IMR-90 (cell line): ENCODE data around the gene VPS35L. TPM values are rescaled to one million over a fixed set of nuclear protein-coding genes. Genes with fewer than 3 reads are reported as not detected.

Experiments
- ATAC-seq: fragments of 200-7000 bp; cut with Tn5 transposase; 2 replicates; pipeline ENCODE4 v1.9.1; 2020; ENCODE audit warnings: low read depth, mild to moderate bottlenecking, moderate library complexity
- BruUV-seq: library from RNA; stranded (reverse); fragments of 400-500 nt; replicated peaks from 2 replicates; lab custom pipeline; 2021; lab: Mats Ljungman, UMichigan
- CTCF ChIA-PET: fragments of 300-600 bp; formaldehyde crosslinking; extraction: SDS; loops from one replicate; lab custom pipeline; 2021; ENCODE audit warnings: antibody characterized with exemption; lab: Yijun Ruan, JAX
- POLR2A ChIA-PET: fragments of 300-600 bp; sonication (Branson Sonifier 250); formaldehyde crosslinking; loops from one replicate; lab custom pipeline; 2022; ENCODE audit warnings: antibody characterized with exemption; ENCODE audit not compliant: unreplicated experiment; lab: Charles Lee
- DNase-seq: peaks from one replicate; pipeline ENCODE4 v3.0.0; 2013
- H2AFZ ChIP-seq: replicated peaks from 2 replicates; pipeline ENCODE3; 2013; ENCODE audit warnings: low read length, mild to moderate bottlenecking; ENCODE audit not compliant: poor library complexity
- H2AK5ac ChIP-seq: 2 replicates; pipeline ENCODE4 v1.6.1; 2013; ENCODE audit warnings: low read depth, low read length, inconsistent platforms
- H2AK9ac ChIP-seq: replicated peaks from 2 replicates; pipeline ENCODE3; 2013; ENCODE audit warnings: mild to moderate bottlenecking, low read depth, low read length, moderate library complexity; ENCODE audit not compliant: poor library complexity
- H2BK120ac ChIP-seq: 2 replicates; pipeline ENCODE4 v1.6.1; 2013; ENCODE audit warnings: low read depth, low read length, inconsistent platforms
- H2BK15ac ChIP-seq: 3 replicates; pipeline ENCODE4 v1.6.1; 2013; ENCODE audit warnings: low read depth, low read length, inconsistent platforms
- H2BK20ac ChIP-seq: 2 replicates; pipeline ENCODE4 v1.6.1; 2013; ENCODE audit warnings: low read depth, mild to moderate bottlenecking, inconsistent platforms, low read length, moderate library complexity
- H2BK5ac ChIP-seq: 2 replicates; pipeline ENCODE4 v1.6.1; 2013; ENCODE audit warnings: mild to moderate bottlenecking, low read depth, low read length, inconsistent platforms; ENCODE audit not compliant: poor library complexity, severe bottlenecking
- H3K14ac ChIP-seq: replicated peaks from 2 replicates; pipeline ENCODE4 v1.6.1; 2013; ENCODE audit warnings: low read depth, low read length, inconsistent platforms
- H3K18ac ChIP-seq: 2 replicates; pipeline ENCODE4 v1.6.1; 2013; ENCODE audit warnings: low read depth, low read length, control low read depth
- H3K23ac ChIP-seq: 2 replicates; pipeline ENCODE4 v1.6.1; 2013; ENCODE audit warnings: low read depth, low read length, inconsistent platforms
- H3K27ac ChIP-seq: 2 replicates; pipeline ENCODE4 v1.5.1; 2013; ENCODE audit warnings: mild to moderate bottlenecking, control low read depth, low read length; ENCODE audit not compliant: insufficient read depth
- H3K27me3 ChIP-seq: 2 replicates; pipeline ENCODE4 v1.6.1; 2013; ENCODE audit warnings: low read length; ENCODE audit not compliant: control insufficient read depth, insufficient read depth
- H3K36me3 ChIP-seq: 2 replicates; pipeline ENCODE4 v1.6.1; 2013; ENCODE audit warnings: low read length, mixed read lengths; ENCODE audit not compliant: control insufficient read depth, insufficient read depth
- H3K4ac ChIP-seq: 2 replicates; pipeline ENCODE4 v1.6.1; 2013; ENCODE audit warnings: low read depth, low read length, inconsistent platforms
- H3K4me1 ChIP-seq: 2 replicates; pipeline ENCODE4 v1.6.1; 2013; ENCODE audit warnings: low read length, mixed read lengths; ENCODE audit not compliant: control insufficient read depth, insufficient read depth
- H3K4me2 ChIP-seq: 2 replicates; pipeline ENCODE4 v1.6.1; 2013; ENCODE audit warnings: low read depth, mild to moderate bottlenecking, control low read depth, low read length, moderate library complexity
- H3K4me3 ChIP-seq: 2 replicates; pipeline ENCODE4 v1.5.1; 2013; ENCODE audit warnings: low read depth, mild to moderate bottlenecking, control low read depth, low read length, moderate library complexity; ENCODE audit not compliant: insufficient read depth
- H3K56ac ChIP-seq: 2 replicates; pipeline ENCODE4 v1.6.1; 2013; ENCODE audit warnings: low read length, inconsistent platforms; ENCODE audit not compliant: insufficient read depth; ENCODE audit errors: extremely low read depth
- H3K79me1 ChIP-seq, 2 experiments: 2 replicates each; pipeline ENCODE4 v1.6.1; 2013; ENCODE audit warnings: low read length in 2 of 2, inconsistent platforms in 1 of 2, low read depth in 1 of 2
- H3K9ac ChIP-seq: 2 replicates; pipeline ENCODE4 v1.6.1; 2013; ENCODE audit warnings: low read depth, low read length, control low read depth
- H3K9me1 ChIP-seq: 2 replicates; pipeline ENCODE4 v1.6.1; 2013; ENCODE audit warnings: low read length, inconsistent platforms; ENCODE audit not compliant: insufficient read depth
- H3K9me3 ChIP-seq: 2 replicates; pipeline ENCODE4 v1.6.1; 2013; ENCODE audit warnings: low read length; ENCODE audit not compliant: control insufficient read depth, insufficient read depth
- H4K20me1 ChIP-seq: 2 replicates; pipeline ENCODE4 v1.6.1; 2013; ENCODE audit warnings: low read length, inconsistent platforms; ENCODE audit not compliant: insufficient read depth
- H4K5ac ChIP-seq: 2 replicates; pipeline ENCODE4 v1.6.1; 2013; ENCODE audit warnings: mild to moderate bottlenecking, low read depth, low read length, control low read depth
- H4K8ac ChIP-seq, 2 experiments: 2 replicates each; pipeline ENCODE4 v1.6.1; 2013; ENCODE audit warnings: low read depth in 2 of 2, low read length in 2 of 2, control low read depth in 1 of 2, inconsistent platforms in 1 of 2
- H4K91ac ChIP-seq: 2 replicates; pipeline ENCODE4 v1.6.1; 2013; ENCODE audit warnings: low read depth, low read length, inconsistent platforms; ENCODE audit not compliant: insufficient read depth
- BHLHE40 ChIP-seq: fragments of 150-350 bp; IDR thresholded peaks from 2 replicates; pipeline ENCODE4 v1.6.1; 2016; ENCODE audit warnings: mild to moderate bottlenecking, low read depth, low read length
- CEBPB ChIP-seq: IDR thresholded peaks from 2 replicates; pipeline ENCODE4 v1.6.1; 2012; ENCODE audit warnings: low read depth, low read length, improper control_type of control experiment
- CHD1 ChIP-seq: IDR thresholded peaks from 2 replicates; pipeline ENCODE4 v1.6.1; 2012; ENCODE audit warnings: low read depth, low read length, improper control_type of control experiment
- CTCF ChIP-seq: conservative IDR thresholded peaks from 2 replicates; pipeline ENCODE4 v1.5.1; 2012; ENCODE audit warnings: mild to moderate bottlenecking, low read depth, low read length, improper control_type of control experiment
- FOS ChIP-seq: fragments of 150-350 bp; IDR thresholded peaks from 2 replicates; pipeline ENCODE4 v1.6.1; 2016; ENCODE audit warnings: low read depth, low read length
- MAFK ChIP-seq: IDR thresholded peaks from 2 replicates; pipeline ENCODE4 v1.6.1; 2012; ENCODE audit warnings: low read depth, low read length, improper control_type of control experiment
- MAZ ChIP-seq: IDR thresholded peaks from 2 replicates; pipeline ENCODE4 v1.6.1; 2012; ENCODE audit warnings: low read depth, mild to moderate bottlenecking, low read length, improper control_type of control experiment, moderate library complexity, borderline replicate concordance
- MXI1 ChIP-seq: IDR thresholded peaks from 2 replicates; pipeline ENCODE4 v1.6.1; 2012; ENCODE audit warnings: low read depth, mild to moderate bottlenecking, low read length, moderate library complexity, borderline replicate concordance
- NFE2L2 ChIP-seq: fragments of 150-350 bp; IDR thresholded peaks from 2 replicates; pipeline ENCODE4 v1.6.1; 2016; ENCODE audit warnings: low read depth, mild to moderate bottlenecking, low read length
- POLR2A ChIP-seq: IDR thresholded peaks from 2 replicates; pipeline ENCODE4 v1.6.1; 2012; ENCODE audit warnings: mild to moderate bottlenecking, low read depth, low read length
- RAD21 ChIP-seq: IDR thresholded peaks from 2 replicates; pipeline ENCODE4 v1.6.1; 2012; ENCODE audit warnings: low read length, improper control_type of control experiment
- RCOR1 ChIP-seq: IDR thresholded peaks from 2 replicates; pipeline ENCODE4 v1.6.1; 2012; ENCODE audit warnings: mild to moderate bottlenecking, low read length, improper control_type of control experiment; ENCODE audit not compliant: insufficient replicate concordance
- RFX5 ChIP-seq: IDR thresholded peaks from 2 replicates; pipeline ENCODE4 v1.8.0; 2012; ENCODE audit warnings: low read depth, mild to moderate bottlenecking, low read length, moderate library complexity
- SMC3 ChIP-seq: fragments of 150-350 bp; IDR thresholded peaks from 2 replicates; pipeline ENCODE4 v1.6.1; 2016; ENCODE audit warnings: low read depth, mild to moderate bottlenecking, antibody characterized with exemption, low read length, moderate library complexity
- USF2 ChIP-seq: fragments of 150-350 bp; IDR thresholded peaks from 2 replicates; pipeline ENCODE4 v1.6.1; 2017; ENCODE audit warnings: mild to moderate bottlenecking, antibody characterized with exemption, low read length, low read depth
- WGBS, 2 experiments: methylation state at CpG; one replicate each; pipeline versions ENCODE4 v1.1.5 to v1.1.7; 2013; ENCODE audit warnings: missing lambda C conversion rate in 2 of 2; ENCODE audit not compliant: insufficient read length in 1 of 2; ENCODE audit errors: extremely low coverage in 2 of 2; 5-methylcytosine and 5-hydroxymethylcytosine counted together
- dilution Hi-C: fragments of 300-500 bp; cut with HindIII; formaldehyde crosslinking; loops from one replicate; pipeline ENCODE4 v1.14.3; 2018; ENCODE audit warnings: low sequenced_read_pairs; ENCODE audit not compliant: unreplicated experiment
- in situ Hi-C: fragments of 300-500 bp; cut with MboI; formaldehyde crosslinking; loops from 3 replicates; pipeline ENCODE4 v1.14.3; 2019; ENCODE audit warnings: low sequenced_read_pairs, inconsistent platforms, mixed read lengths
- intact Hi-C: fragments of 100-400 bp; cut with micrococcal nuclease; formaldehyde crosslinking; loops from 2 replicates; pipeline ENCODE4 v1.10.0; 2022
- polyA plus RNA-seq, 3 experiments: library from polyadenylated mRNA; depleted of rRNA; stranded (reverse); fragments of >200 nt; gene quantifications; 2 replicates each; pipeline ENCODE4 v1.2.3, GENCODE V29; 2012; ENCODE audit warnings: low replicate concordance in 1 of 3
- total RNA-seq: library from RNA; depleted of rRNA; stranded (reverse); fragments of >200 nt; gene quantifications from 2 replicates; pipeline ENCODE4 v1.2.3, GENCODE V29; 2012
- TF ChIP-seq, protein P1 (sequence below): fragments of 150-350 bp; IDR thresholded peaks from 2 replicates; pipeline ENCODE4 v1.6.1; 2016; ENCODE audit warnings: low read depth, mild to moderate bottlenecking, low read length, moderate library complexity, borderline replicate concordance

VPS35L gene
- total and polyA plus RNA-seq, 2 of the 4 experiments (the other 2 are of a cell fraction): 28.0 to 40.1 TPM

DNA sequence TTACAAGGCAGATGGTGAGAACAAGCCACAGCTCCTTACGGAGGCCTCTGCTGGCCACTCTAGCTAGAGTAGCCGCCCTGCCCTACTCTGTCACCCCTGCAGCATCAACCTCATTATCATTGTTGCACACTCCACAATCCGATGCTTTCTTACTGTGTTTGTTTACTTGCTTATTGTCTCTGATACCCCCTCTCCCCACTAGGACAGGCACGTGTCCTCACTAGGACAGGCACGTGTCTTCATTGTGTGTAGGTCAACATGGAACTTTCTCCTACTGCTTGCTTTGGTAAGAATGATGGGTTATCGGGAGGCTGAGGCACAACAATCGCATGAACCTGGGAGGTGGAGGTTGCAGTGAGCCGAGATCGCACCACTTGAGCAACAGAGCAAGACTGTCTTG, 98.6 kb downstream of the VPS35L start:
- intact Hi-C loops: no loop called here
- no peaks in the 10 kb centered on the region for H3K4me1 ChIP-seq
- H3K9me3 ChIP-seq: no peaks in the 10 kb centered on the region
- H2BK5ac ChIP-seq: no peak overlapping the region
- H3K4me3 ChIP-seq: no peak overlapping the region
- TF ChIP-seq CHD1 (no peak), RFX5 (no peak), FOS (no peak), POLR2A (no peak), CTCF (no peak), BHLHE40 (no peak), MXI1 (no peak), RCOR1 (no peak), MAZ (no peak), RAD21 (no peak), SMC3 (no peak), NFE2L2 (no peak), USF2 (no peak), MAFK (no peak), CEBPB (no peak)
- TF ChIP-seq, protein P1, sequence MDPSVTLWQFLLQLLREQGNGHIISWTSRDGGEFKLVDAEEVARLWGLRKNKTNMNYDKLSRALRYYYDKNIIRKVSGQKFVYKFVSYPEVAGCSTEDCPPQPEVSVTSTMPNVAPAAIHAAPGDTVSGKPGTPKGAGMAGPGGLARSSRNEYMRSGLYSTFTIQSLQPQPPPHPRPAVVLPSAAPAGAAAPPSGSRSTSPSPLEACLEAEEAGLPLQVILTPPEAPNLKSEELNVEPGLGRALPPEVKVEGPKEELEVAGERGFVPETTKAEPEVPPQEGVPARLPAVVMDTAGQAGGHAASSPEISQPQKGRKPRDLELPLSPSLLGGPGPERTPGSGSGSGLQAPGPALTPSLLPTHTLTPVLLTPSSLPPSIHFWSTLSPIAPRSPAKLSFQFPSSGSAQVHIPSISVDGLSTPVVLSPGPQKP: no peak
- no peak overlapping the region for H3K18ac ChIP-seq
- H2AK9ac ChIP-seq: no peak overlapping the region
- no peaks in the 10 kb centered on the region for H3K27me3 ChIP-seq
- DNase-seq (no peak), ATAC-seq (no peak)
- no peak overlapping the region for H3K14ac ChIP-seq
- H3K9ac ChIP-seq: no peak overlapping the region
- no peak overlapping the region for H4K8ac ChIP-seq
- WGBS, 2 experiments: no CpG with 5 or more reads among the region's 9 CpGs
- H2AK5ac ChIP-seq: no peak overlapping the region
- dilution Hi-C loops: no loop called here
- no peaks in the 10 kb centered on the region; the same call in 1 of the 2 replicates for H4K20me1 ChIP-seq
- no peak overlapping the region for H4K91ac ChIP-seq
- no peak overlapping the region for H3K27ac ChIP-seq
- H3K23ac ChIP-seq: no peak overlapping the region
- no peak overlapping the region for H2BK120ac ChIP-seq
- H3K4me2 ChIP-seq: no peak overlapping the region
- no peaks in the 10 kb centered on the region for H3K79me1 ChIP-seq
- BruUV-seq: no TSS peak
- CTCF ChIA-PET: no interaction called here
- H2AFZ ChIP-seq: no peak overlapping the region
- H3K4ac ChIP-seq: no peak overlapping the region
- no peak overlapping the region for H2BK15ac ChIP-seq
- H3K9me1 ChIP-seq: no peaks in the 10 kb centered on the region
- peaks cover 42% of the 10 kb centered on the region for H3K36me3 ChIP-seq
- POLR2A ChIA-PET: no interaction called here
- H2BK20ac ChIP-seq: no peak overlapping the region
- no peak overlapping the region for H4K5ac ChIP-seq
- in situ Hi-C loops: no loop called here
- H3K56ac ChIP-seq: no peak overlapping the region
